ENCODE measurements around the gene SCGB1C2. TPM values are rescaled to one million over a fixed set of nuclear protein-coding genes. Genes with fewer than 3 reads are reported as not detected.

SCGB1C2 gene
- total and polyA plus RNA-seq, 2 donors (not counting 3 experiments of a cell fraction or from before 2014, with no cell fraction given) = not detected

- no peak for FAIRE-seq
- intact Hi-C loops (cut with micrococcal nuclease) = no loop called here
- no peaks in the 10 kb centered on the region for H3K36me3 ChIP-seq (ENCODE audit: control insufficient read depth in 2 of 2, extremely low read depth in 1 of 2, insufficient read depth in 2 of 2, low read length in 2 of 2)
- no peaks in the 10 kb centered on the region for H3K4me1 ChIP-seq (ENCODE audit: control insufficient read depth, extremely low read depth, insufficient read depth, low read length)
- H3K9me3 ChIP-seq (replicated peaks; ENCODE audit: control insufficient read depth, insufficient read depth, low read length) = no peaks in the 10 kb centered on the region
- no peaks in the 10 kb centered on the region for H3K9me1 ChIP-seq (replicated peaks; ENCODE audit: control insufficient read depth, extremely low read depth, insufficient read depth, low read length)
- no peak overlapping the region for H3K9ac ChIP-seq (replicated peaks; ENCODE audit: extremely low read depth, insufficient read depth, low read length)
- no peaks in the 10 kb centered on the region for H3K79me2 ChIP-seq (ENCODE audit: control insufficient read depth, insufficient read depth, low read length)
- H3K27me3 ChIP-seq (ENCODE audit: control insufficient read depth in 2 of 2, insufficient read depth in 2 of 2, low read length in 2 of 2) = peaks cover 31 to 40% of the 10 kb centered on the region in 2 experiments
- H2AFZ ChIP-seq (ENCODE audit: low read depth, low read length) = no peak overlapping the region
- ChIA-PET CTCF (no interaction called here), POLR2A (no interaction called here)
- no peak overlapping the region for H3K27ac ChIP-seq (ENCODE audit: insufficient read depth, low read depth, low read length)
- H3K4me2 ChIP-seq (ENCODE audit: insufficient read depth, low read length) = no peak overlapping the region
- no peak overlapping the region for H3K4me3 ChIP-seq (replicated peaks in 1 of 3; ENCODE audit: insufficient read depth in 1 of 3, low read depth in 1 of 3, low read length in 3 of 3)
- H4K20me1 ChIP-seq (replicated peaks; ENCODE audit: control insufficient read depth, extremely low read depth, insufficient read depth, low read length) = no peaks in the 10 kb centered on the region
- TF ChIP-seq MYC (IDR thresholded peaks at IDR 0.05; ENCODE audit: low read depth, low read length) = no peak
- no peak for TF ChIP-seq JUN (IDR thresholded peaks at IDR 0.05; ENCODE audit: borderline replicate concordance, insufficient read depth, insufficient read length, low read depth)
- no peak for TF ChIP-seq POLR2AphosphoS5 (IDR thresholded peaks at IDR 0.05; ENCODE audit: insufficient read depth, low read depth, low read length)
- TF ChIP-seq FOS (IDR thresholded peaks at IDR 0.05; ENCODE audit: borderline replicate concordance, insufficient read depth, low read length) = no peak
- TF ChIP-seq GATA2 (IDR thresholded peaks at IDR 0.05; ENCODE audit: insufficient read depth, insufficient read length, low read depth, low read length) = no peak
- no peak for TF ChIP-seq POLR2A (IDR thresholded peaks at IDR 0.05; ENCODE audit: low read depth, low read length)
- no peak for TF ChIP-seq CTCF (IDR thresholded peaks at IDR 0.05; ENCODE audit: extremely low read depth in 1 of 2, insufficient read depth in 1 of 2, low read depth in 1 of 2, low read length in 2 of 2)
- no peak for TF ChIP-seq EZH2 (IDR thresholded peaks at IDR 0.05; ENCODE audit: borderline replicate concordance, low read depth, low read length, severe bottlenecking)
- TF ChIP-seq MAX (IDR thresholded peaks at IDR 0.05; ENCODE audit: insufficient read depth, insufficient read length) = no peak
- dilution Hi-C loops (cut with MboI; ENCODE audit: extremely low pct_ligation_motif_present, low sequenced_read_pairs) = no loop called here
- DNase-seq (ENCODE audit: low read depth, low spot score) = no peak
- BruUV-seq (replicated peaks) = no TSS peak
Observed at GRCh38 chr17:185445-186138, 48.2 kb downstream of the SCGB1C2 start.
